ENCODE measurements around the gene KAZN. TPM values are rescaled to one million over a fixed set of nuclear protein-coding genes. Genes with fewer than 3 reads are reported as not detected.
A peak's percentile ranks its signal among the peaks of the same experiment; 100 is the strongest.

The KAZN gene
- polyA plus RNA-seq, 1 of the 3 experiments (the other 2 are of a cell fraction) = 6.8 TPM

DNA sequence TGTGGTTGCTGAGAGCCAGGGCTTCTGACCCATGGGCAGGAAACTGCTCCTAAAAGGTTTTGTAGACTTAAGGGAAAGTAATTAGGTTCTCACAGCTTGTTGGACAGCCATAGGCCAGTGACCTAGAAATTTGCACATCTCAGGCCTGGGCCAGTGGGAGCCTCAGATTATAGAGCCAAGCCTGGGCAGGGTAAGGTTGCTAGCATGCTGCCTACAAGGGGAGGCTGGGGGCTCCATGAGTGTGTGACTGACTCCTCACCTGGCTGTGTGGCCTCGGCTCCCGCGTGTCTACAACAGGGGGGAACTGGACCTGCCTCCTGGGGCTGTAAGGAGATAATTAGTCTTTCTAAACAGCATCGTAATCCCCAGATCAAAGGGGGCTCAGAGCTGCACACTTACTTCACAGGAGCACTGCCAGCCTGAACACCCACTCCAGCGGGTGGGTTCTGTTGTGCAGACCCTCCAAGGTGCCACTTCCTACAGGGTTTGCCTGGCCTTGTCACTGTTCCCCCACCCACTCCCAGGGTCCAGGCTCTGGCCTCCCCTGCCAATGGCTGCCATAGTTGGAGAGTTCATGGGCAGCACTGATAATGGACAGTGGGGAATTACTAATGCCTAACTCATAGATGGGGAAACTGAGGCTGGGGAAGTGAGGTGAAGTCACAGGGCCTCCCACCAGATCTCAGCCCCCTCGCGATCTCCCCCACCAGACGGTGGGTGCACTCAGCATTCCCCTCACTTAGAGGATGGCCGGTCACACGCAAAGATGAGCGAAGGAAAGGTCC lies 324.6 kb downstream of the KAZN start:
- 97% methylated on average over 6 of the region's 11 CpGs for WGBS (ENCODE audit: low lambda C conversion rate)
- Histone ChIP-seq H3K9ac (no peak overlapping the region), H3K36me3 (replicated peaks in 1 of 2; ENCODE audit: control insufficient read depth in 1 of 2, insufficient read depth in 2 of 2, low read length in 1 of 2) (no peaks in the 10 kb centered on the region), H3K9me2 (no peaks in the 10 kb centered on the region), H3K9me3 (no peaks in the 10 kb centered on the region), H4K20me1 (ENCODE audit: insufficient read depth) (no peaks in the 10 kb centered on the region; the same call in 1 of the 2 replicates), H3F3A (replicated peaks; ENCODE audit: insufficient read depth) (no peaks in the 10 kb centered on the region), H3K4me1 (ENCODE audit: control insufficient read depth in 1 of 2, insufficient read depth in 2 of 2, low read depth in 1 of 2, low read length in 1 of 2) (peaks cover 0 to 9% of the 10 kb centered on the region in 2 experiments; a peak in 2 of 4 replicates), H2AFZ (ENCODE audit: low read depth) (peak overlapping the region; percentile 56; the same call in 1 of the 2 replicates), H3K4me3 (ENCODE audit: low read depth in 2 of 2, low read length in 1 of 2) (peak overlapping the region in 1 of 2 experiments; percentile 16; a peak in 2 of 4 replicates), H3K27ac (ENCODE audit: low read depth in 2 of 2, low read length in 1 of 2) (no peak overlapping the region), H3K79me2 (ENCODE audit: insufficient read depth) (peaks cover 29% of the 10 kb centered on the region), H3K27me3 (ENCODE audit: insufficient read depth) (no peaks in the 10 kb centered on the region), H3K4me2 (peak overlapping the region; percentile 71; the same call in 1 of the 2 replicates)
- no peak for DNase-seq
- ChIA-PET CTCF (interaction anchor here (7.1 kb wide), 1 partner anchor 105 kb away, joined by 44 read pairs; no protein-coding TSS in a partner anchor), POLR2A (no interaction called here)
- TF ChIP-seq FOSL2 (IDR thresholded peaks at IDR 0.05; ENCODE audit: borderline replicate concordance, low read depth) = no peak
- TF ChIP-seq, protein P1, sequence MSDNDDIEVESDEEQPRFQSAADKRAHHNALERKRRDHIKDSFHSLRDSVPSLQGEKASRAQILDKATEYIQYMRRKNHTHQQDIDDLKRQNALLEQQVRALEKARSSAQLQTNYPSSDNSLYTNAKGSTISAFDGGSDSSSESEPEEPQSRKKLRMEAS (IDR thresholded peaks at IDR 0.05; ENCODE audit: low read depth) = no peak
- TF ChIP-seq NFIC (IDR thresholded peaks at IDR 0.05; ENCODE audit: borderline replicate concordance) = no peak
- TF ChIP-seq, protein P2, sequence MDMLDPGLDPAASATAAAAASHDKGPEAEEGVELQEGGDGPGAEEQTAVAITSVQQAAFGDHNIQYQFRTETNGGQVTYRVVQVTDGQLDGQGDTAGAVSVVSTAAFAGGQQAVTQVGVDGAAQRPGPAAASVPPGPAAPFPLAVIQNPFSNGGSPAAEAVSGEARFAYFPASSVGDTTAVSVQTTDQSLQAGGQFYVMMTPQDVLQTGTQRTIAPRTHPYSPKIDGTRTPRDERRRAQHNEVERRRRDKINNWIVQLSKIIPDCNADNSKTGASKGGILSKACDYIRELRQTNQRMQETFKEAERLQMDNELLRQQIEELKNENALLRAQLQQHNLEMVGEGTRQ (IDR thresholded peaks at IDR 0.05; ENCODE audit: borderline replicate concordance, low read depth, low read length) = no peak
- TF ChIP-seq, protein P3, sequence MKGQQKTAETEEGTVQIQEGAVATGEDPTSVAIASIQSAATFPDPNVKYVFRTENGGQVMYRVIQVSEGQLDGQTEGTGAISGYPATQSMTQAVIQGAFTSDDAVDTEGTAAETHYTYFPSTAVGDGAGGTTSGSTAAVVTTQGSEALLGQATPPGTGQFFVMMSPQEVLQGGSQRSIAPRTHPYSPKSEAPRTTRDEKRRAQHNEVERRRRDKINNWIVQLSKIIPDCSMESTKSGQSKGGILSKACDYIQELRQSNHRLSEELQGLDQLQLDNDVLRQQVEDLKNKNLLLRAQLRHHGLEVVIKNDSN (IDR thresholded peaks at IDR 0.05; ENCODE audit: borderline replicate concordance, low read depth) = no peak
- no peak for TF ChIP-seq TAF1 (IDR thresholded peaks at IDR 0.05; ENCODE audit: borderline replicate concordance, low read depth, low read length)
- TF ChIP-seq FOXM1 (IDR thresholded peaks at IDR 0.05; ENCODE audit: low read depth) = no peak
- no peak for TF ChIP-seq EP300 (IDR thresholded peaks at IDR 0.05; ENCODE audit: borderline replicate concordance in 1 of 2, low read depth in 1 of 2, low read length in 1 of 2)
- TF ChIP-seq, protein P4, sequence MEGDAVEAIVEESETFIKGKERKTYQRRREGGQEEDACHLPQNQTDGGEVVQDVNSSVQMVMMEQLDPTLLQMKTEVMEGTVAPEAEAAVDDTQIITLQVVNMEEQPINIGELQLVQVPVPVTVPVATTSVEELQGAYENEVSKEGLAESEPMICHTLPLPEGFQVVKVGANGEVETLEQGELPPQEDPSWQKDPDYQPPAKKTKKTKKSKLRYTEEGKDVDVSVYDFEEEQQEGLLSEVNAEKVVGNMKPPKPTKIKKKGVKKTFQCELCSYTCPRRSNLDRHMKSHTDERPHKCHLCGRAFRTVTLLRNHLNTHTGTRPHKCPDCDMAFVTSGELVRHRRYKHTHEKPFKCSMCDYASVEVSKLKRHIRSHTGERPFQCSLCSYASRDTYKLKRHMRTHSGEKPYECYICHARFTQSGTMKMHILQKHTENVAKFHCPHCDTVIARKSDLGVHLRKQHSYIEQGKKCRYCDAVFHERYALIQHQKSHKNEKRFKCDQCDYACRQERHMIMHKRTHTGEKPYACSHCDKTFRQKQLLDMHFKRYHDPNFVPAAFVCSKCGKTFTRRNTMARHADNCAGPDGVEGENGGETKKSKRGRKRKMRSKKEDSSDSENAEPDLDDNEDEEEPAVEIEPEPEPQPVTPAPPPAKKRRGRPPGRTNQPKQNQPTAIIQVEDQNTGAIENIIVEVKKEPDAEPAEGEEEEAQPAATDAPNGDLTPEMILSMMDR (IDR thresholded peaks at IDR 0.05) = no peak
- no peak for TF ChIP-seq SMC3 (IDR thresholded peaks at IDR 0.05; ENCODE audit: low read depth, low read length)
